Calu3 (cell line): ENCODE measurements around the gene PPM1H. TPM values are rescaled to one million over a fixed set of nuclear protein-coding genes. Genes with fewer than 3 reads are reported as not detected.

Experiments
- BruUV-seq: library from RNA; stranded (reverse); fragments of 400-500 nt; replicated peaks from 2 replicates; lab custom pipeline; 2021; lab: Mats Ljungman, UMichigan
- CTCF ChIA-PET: fragments of 300-600 bp; sonication (Branson Sonifier 250); formaldehyde crosslinking; loops from one replicate; lab custom pipeline; 2022; ENCODE audit warnings: antibody characterized with exemption; lab: Charles Lee
- DNase-seq: peaks from one replicate; pipeline ENCODE4 v3.0.0; 2022
- H3K27ac Mint-ChIP-seq: one replicate; pipeline ENCODE4 v1.8.0; 2022; ENCODE audit warnings: mixed read lengths; ENCODE audit not compliant: unreplicated experiment
- H3K27me3 Mint-ChIP-seq: one replicate; pipeline ENCODE4 v1.8.0; 2022; ENCODE audit warnings: mixed read lengths; ENCODE audit not compliant: unreplicated experiment
- H3K36me3 Mint-ChIP-seq: one replicate; pipeline ENCODE4 v1.8.0; 2022; ENCODE audit warnings: mild to moderate bottlenecking, moderate library complexity, mixed read lengths; ENCODE audit not compliant: insufficient read depth, unreplicated experiment
- H3K4me1 Mint-ChIP-seq: one replicate; pipeline ENCODE4 v1.8.0; 2022; ENCODE audit warnings: mild to moderate bottlenecking, low read depth, mixed read lengths; ENCODE audit not compliant: unreplicated experiment
- H3K4me3 Mint-ChIP-seq: one replicate; pipeline ENCODE4 v1.8.0; 2022; ENCODE audit warnings: mild to moderate bottlenecking, low read depth, moderate library complexity, mixed read lengths; ENCODE audit not compliant: unreplicated experiment
- H3K9me3 Mint-ChIP-seq: one replicate; pipeline ENCODE4 v1.8.0; 2022; ENCODE audit warnings: low read depth, mixed read lengths; ENCODE audit not compliant: unreplicated experiment
- intact Hi-C: fragments of 100-400 bp; cut with micrococcal nuclease; formaldehyde crosslinking; loops from one replicate; pipeline ENCODE4 v1.10.0; 2022; ENCODE audit not compliant: unreplicated experiment
- total RNA-seq: library from RNA; stranded (reverse); gene quantifications from 2 replicates; pipeline ENCODE4 v1.2.3, GENCODE V29; 2022
- TF ChIP-seq, protein P1 (sequence below): fragments of 200-600 bp; IDR thresholded peaks from one replicate; pipeline ENCODE4 v1.8.0; 2022; ENCODE audit warnings: antibody characterized with exemption; ENCODE audit not compliant: unreplicated experiment

PPM1H gene
- total RNA-seq, 1 experiment from 2014 or later, result 36.7 TPM

DNA sequence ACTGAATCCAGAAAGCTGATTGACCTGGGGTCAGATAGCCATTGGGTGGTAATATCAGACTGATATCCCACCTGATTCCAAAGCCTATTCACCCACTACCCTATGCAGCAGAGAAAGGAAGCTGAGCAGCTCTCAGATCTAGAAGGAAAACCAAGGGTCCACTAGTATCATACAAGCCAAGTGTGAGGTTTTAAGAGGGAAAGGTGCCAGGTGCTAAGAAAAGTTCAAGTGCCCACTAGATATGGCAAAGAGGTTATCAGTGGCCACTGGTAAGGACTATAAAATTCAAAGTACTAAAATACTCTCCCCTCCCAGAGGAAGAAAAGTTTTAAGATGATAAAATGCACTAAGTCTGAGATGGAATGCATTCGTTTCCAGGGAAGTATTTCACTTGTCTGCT, 85.6 kb downstream of the PPM1H start:
- BruUV-seq, result no TSS peak
- Mint-ChIP-seq H3K9me3 (no peaks in the 10 kb centered on the region), H3K4me3 (no peak overlapping the region), H3K4me1 (peaks cover 37% of the 10 kb centered on the region), H3K27ac (no peak overlapping the region), H3K36me3 (no peaks in the 10 kb centered on the region), H3K27me3 (no peaks in the 10 kb centered on the region)
- intact Hi-C loops, result loop anchor here (2.0 to 10.0 kb wide), 3 partner anchors 17 to 135 kb away; no protein-coding TSS in a partner anchor
- DNase-seq, result no peak
- TF ChIP-seq, protein P1, sequence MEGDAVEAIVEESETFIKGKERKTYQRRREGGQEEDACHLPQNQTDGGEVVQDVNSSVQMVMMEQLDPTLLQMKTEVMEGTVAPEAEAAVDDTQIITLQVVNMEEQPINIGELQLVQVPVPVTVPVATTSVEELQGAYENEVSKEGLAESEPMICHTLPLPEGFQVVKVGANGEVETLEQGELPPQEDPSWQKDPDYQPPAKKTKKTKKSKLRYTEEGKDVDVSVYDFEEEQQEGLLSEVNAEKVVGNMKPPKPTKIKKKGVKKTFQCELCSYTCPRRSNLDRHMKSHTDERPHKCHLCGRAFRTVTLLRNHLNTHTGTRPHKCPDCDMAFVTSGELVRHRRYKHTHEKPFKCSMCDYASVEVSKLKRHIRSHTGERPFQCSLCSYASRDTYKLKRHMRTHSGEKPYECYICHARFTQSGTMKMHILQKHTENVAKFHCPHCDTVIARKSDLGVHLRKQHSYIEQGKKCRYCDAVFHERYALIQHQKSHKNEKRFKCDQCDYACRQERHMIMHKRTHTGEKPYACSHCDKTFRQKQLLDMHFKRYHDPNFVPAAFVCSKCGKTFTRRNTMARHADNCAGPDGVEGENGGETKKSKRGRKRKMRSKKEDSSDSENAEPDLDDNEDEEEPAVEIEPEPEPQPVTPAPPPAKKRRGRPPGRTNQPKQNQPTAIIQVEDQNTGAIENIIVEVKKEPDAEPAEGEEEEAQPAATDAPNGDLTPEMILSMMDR, result no peak
- CTCF ChIA-PET, result interaction anchor here (2.5 kb wide), 1 partner anchor 85 kb away, joined by 11 read pairs; the partner anchor contains the start of gene PPM1H

DNA sequence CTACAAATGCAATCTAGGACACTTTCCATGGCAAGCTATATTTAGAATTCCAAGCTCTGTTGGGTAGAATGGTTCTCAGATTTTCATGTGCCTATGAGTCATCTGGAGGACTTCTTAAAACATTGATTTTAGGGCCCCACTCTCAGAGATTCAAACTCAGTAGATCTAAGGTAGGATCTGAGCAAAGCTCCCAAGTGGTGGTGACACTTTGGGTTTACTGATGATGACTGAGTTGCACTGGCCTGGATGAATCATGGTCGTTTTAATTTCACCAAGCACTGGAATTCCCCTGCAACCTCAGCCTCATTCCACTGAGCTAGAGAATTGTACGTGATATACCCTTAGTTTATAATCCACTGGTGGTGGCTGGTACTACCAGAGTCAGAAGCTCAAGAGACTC, 86.5 kb downstream of the PPM1H start:
- BruUV-seq, result no TSS peak
- TF ChIP-seq, protein P1, result no peak
- CTCF ChIA-PET, result interaction anchor here (0.6 to 2.5 kb wide), 13 partner anchors 17 to 398 kb away, joined by 3 to 11 read pairs (median 5); partner anchors contain the start of gene PPM1H
- Mint-ChIP-seq H3K36me3 (no peaks in the 10 kb centered on the region), H3K27me3 (no peaks in the 10 kb centered on the region), H3K9me3 (no peaks in the 10 kb centered on the region), H3K4me1 (peaks cover 44% of the 10 kb centered on the region), H3K27ac (peak overlapping the region; percentile 82), H3K4me3 (peak overlapping the region; percentile 17)
- DNase-seq, result peak; percentile 43
- intact Hi-C loops, result loop anchor here (2.0 to 10.0 kb wide), 3 partner anchors 18 to 136 kb away; no protein-coding TSS in a partner anchor

DNA sequence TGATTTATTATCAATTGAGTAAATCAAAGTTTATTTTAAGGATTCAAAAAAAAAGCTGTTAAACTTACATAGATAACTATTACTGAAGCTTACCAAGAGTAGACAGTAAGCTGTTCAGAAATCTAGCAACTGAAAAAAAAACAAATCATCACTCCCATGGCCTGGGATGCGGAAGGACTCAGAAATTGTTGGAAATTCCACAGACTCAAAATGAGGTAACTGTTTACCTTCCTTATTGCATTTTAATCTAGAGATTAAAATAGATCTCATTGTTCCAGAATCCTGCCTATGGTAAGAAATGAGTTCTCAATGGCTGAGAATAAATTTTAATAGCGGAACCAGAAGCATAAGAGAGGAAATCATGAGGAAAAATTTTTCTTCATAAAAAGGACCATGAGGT, 87.2 kb downstream of the PPM1H start:
- no peak overlapping the region for H3K27ac Mint-ChIP-seq
- no peak for DNase-seq
- peaks cover 45% of the 10 kb centered on the region for H3K4me1 Mint-ChIP-seq
- no TSS peak for BruUV-seq
- H3K36me3 Mint-ChIP-seq, result no peaks in the 10 kb centered on the region
- H3K4me3 Mint-ChIP-seq, result no peak overlapping the region
- CTCF ChIA-PET, result interaction anchor here (1.0 to 2.5 kb wide), 6 partner anchors 18 to 221 kb away, joined by 3 to 11 read pairs (median 6); partner anchors contain the start of gene PPM1H
- H3K9me3 Mint-ChIP-seq, result no peaks in the 10 kb centered on the region
- intact Hi-C loops, result loop anchor here (2.0 to 10.0 kb wide), 3 partner anchors 19 to 137 kb away; no protein-coding TSS in a partner anchor
- H3K27me3 Mint-ChIP-seq, result no peaks in the 10 kb centered on the region
- TF ChIP-seq, protein P1, result no peak

DNA sequence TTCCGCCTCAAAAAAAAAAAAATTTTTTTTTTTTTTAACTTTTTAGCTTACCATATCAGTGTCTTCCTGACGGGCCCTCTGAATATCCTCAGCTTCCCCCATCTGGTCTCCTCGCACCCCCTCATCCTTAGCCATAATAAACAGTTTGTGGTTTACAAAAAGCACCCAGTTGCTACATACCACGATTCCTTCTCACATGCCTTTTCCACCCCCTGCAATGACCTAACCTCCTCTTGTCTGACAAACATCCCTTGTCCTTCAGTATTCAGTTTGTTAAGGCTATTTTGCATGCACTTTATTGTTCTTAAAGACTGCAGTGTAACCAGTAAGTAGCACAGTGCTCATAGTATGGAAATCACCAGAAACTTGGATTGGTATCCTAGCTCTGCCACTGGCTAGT, 88.5 kb downstream of the PPM1H start:
- BruUV-seq, result no TSS peak
- Mint-ChIP-seq H3K27ac (peak overlapping the region; percentile 62), H3K4me3 (no peak overlapping the region), H3K36me3 (no peaks in the 10 kb centered on the region), H3K27me3 (no peaks in the 10 kb centered on the region), H3K4me1 (peaks cover 51% of the 10 kb centered on the region), H3K9me3 (no peaks in the 10 kb centered on the region)
- CTCF ChIA-PET, result interaction anchor here (1.2 to 1.3 kb wide), 2 partner anchors 15 to 33 kb away, joined by 4 read pairs; no protein-coding TSS in a partner anchor
- intact Hi-C loops, result loop anchor here (5.0 to 10.0 kb wide), 2 partner anchors 86 to 138 kb away; no protein-coding TSS in a partner anchor
- TF ChIP-seq, protein P1, result no peak
- no peak for DNase-seq
